SK-N-SH (cell line): ENCODE data around the gene MTTP.

Experiments
- CTCF ChIP-seq: fragments of 200-600 bp; sonication (generic); IDR thresholded peaks from 2 replicates; pipeline ENCODE4 v1.6.1; 2017; ENCODE audit warnings: antibody characterized with exemption, mild to moderate bottlenecking, moderate library complexity
- EP300 ChIP-seq, 2 experiments: IDR thresholded peaks; 2 replicates each; pipeline versions ENCODE4 v1.4.0 to v1.6.1; 2012; ENCODE audit warnings: borderline replicate concordance in 1 of 2, low read depth in 1 of 2, low read length in 1 of 2
- JUND ChIP-seq: IDR thresholded peaks from 2 replicates; pipeline ENCODE4 v1.4.0; 2012
- MAX ChIP-seq: IDR thresholded peaks from 2 replicates; pipeline ENCODE4 v1.4.0; 2012; ENCODE audit warnings: low read depth
- POLR2AphosphoS5 ChIP-seq: IDR thresholded peaks from 2 replicates; pipeline ENCODE4 v1.6.1; 2012; ENCODE audit warnings: low read depth, low read length
- RAD21 ChIP-seq: IDR thresholded peaks from 2 replicates; pipeline ENCODE4 v1.6.1; 2012; ENCODE audit warnings: mild to moderate bottlenecking, low read length
- RCOR1 ChIP-seq: fragments of 150-350 bp; IDR thresholded peaks from 2 replicates; pipeline ENCODE4 v1.6.1; 2017; ENCODE audit warnings: antibody characterized with exemption, low read length
- REST ChIP-seq: IDR thresholded peaks from 2 replicates; pipeline ENCODE4 v1.6.1; 2012; ENCODE audit warnings: mild to moderate bottlenecking, low read depth, low read length, moderate library complexity
- TAF1 ChIP-seq: IDR thresholded peaks from 2 replicates; pipeline ENCODE4 v1.6.1; 2012; ENCODE audit warnings: low read depth, mild to moderate bottlenecking, low read length, moderate library complexity, borderline replicate concordance
- USF2 ChIP-seq: fragments of 150-350 bp; IDR thresholded peaks from 2 replicates; pipeline ENCODE4 v1.6.1; 2017; ENCODE audit warnings: antibody characterized with exemption, low read length, low read depth, borderline replicate concordance
- YY1 ChIP-seq: IDR thresholded peaks from 2 replicates; pipeline ENCODE4 v1.4.0; 2012; ENCODE audit warnings: low read depth, mild to moderate bottlenecking
- ZBTB33 ChIP-seq: IDR thresholded peaks from 2 replicates; pipeline ENCODE4 v1.4.0; 2012; ENCODE audit warnings: low read depth, borderline replicate concordance

- no peak for TF ChIP-seq RAD21
- TF ChIP-seq MAX: no peak
- TF ChIP-seq YY1: no peak
- no peak for TF ChIP-seq CTCF
- no peak for TF ChIP-seq RCOR1
- no peak for TF ChIP-seq ZBTB33
- TF ChIP-seq EP300 (IDR thresholded peaks at IDR 0.05; ENCODE audit: borderline replicate concordance in 1 of 2, low read depth in 1 of 2, low read length in 1 of 2): no peak
- TF ChIP-seq USF2: no peak
- TF ChIP-seq JUND: no peak
- no peak for TF ChIP-seq REST
- no peak for TF ChIP-seq TAF1
- no peak for TF ChIP-seq POLR2AphosphoS5
These were observed 42.8 kb downstream of the MTTP start for GRCh38 chr4:99617374-99617773.
